Adrenal gland (tissue), 5 donors: Measurements from ENCODE around the gene OBP2B.
"Not testable (repeated sequence)": the region's sequence is repeated elsewhere in the genome, so short reads cannot be mapped to it uniquely, and the experiment has no call there.

Source experiments
- CTCF ChIP-seq, 6 experiments: fragments of 450-650 bp in 4 of 6; fragments of 200-600 bp in 2 of 6; sonication (generic) in 1 of 6; IDR thresholded peaks; 1 replicate in 5 of 6; 2 replicates in 1 of 6; pipeline versions ENCODE4 v1.5.1 to v1.8.0; 2016 to 2021; ENCODE audit warnings: antibody characterized with exemption in 6 of 6, mild to moderate bottlenecking in 2 of 6, moderate library complexity in 1 of 6
- POLR2A ChIP-seq, 2 donors: fragments of 450-650 bp; IDR thresholded peaks; one replicate each; pipeline ENCODE4 v1.6.1; 2017; ENCODE audit warnings: antibody characterized with exemption in 2 of 2, mild to moderate bottlenecking in 2 of 2, moderate library complexity in 1 of 2
- donor health status: DM: no; HTN: no; CAD: no.

- TF ChIP-seq POLR2A, CTCF (IDR thresholded peaks at IDR 0.05): not testable (repeated sequence)
Observed at GRCh38 chr9:133209327-133210201, 514 bp upstream of the OBP2B start.
